ENCODE results near the gene ANKRD40.
"Not testable (repeated sequence)": the region's sequence is repeated elsewhere in the genome, so short reads cannot be mapped to it uniquely, and the experiment has no call there.

Gene ANKRD40

DNA sequence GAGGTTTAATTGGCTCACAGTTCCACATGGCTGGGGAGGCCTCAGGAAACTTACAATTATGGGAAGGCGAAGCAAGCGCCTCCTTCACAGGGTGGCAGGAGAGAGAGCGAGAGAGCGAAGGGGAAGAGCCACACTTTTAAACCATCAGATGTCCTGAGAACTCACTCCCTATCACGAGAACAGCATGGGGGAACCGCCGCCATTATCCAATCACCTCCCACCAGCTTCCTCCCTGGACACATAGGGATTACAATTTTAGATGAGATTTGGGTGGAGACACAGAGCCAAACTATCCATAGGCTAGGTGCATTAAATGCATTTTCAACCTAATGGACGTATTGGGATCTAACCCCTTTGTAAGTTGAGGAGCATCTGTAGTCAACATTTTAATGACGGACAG is 4.9 kb upstream of the ANKRD40 start:
- DNase-seq (ENCODE audit: low read depth), result no peak

DNA sequence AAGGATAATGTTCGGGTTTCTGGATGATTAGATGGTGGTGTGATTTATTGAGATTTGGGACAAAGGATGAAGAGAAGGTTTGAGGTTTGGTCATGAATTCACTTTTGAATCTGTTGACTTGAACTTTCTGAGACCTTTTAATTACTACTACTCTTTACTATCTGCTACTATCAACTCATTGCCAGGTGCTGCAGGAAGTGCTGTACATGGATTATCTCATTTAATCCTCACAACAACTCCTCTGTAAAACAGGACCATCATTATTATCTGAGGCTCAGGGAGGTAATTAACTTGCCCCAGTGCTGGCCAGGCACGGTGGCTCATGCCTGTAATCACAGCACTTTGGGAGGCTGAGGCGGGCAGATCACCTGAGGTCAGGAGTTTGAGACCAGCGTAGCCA is 2.9 kb upstream of the ANKRD40 start:
- DNase-seq (ENCODE audit: low read depth), result no peak

- no peak for DNase-seq (ENCODE audit: low read depth)
These were observed 2.3 kb upstream of the ANKRD40 start for GRCh38 chr17:50710025-50710424.

GRCh38 chr17:50709053-50709452 is 1.3 kb upstream of the ANKRD40 start:
- DNase-seq (ENCODE audit: low read depth), result not testable (repeated sequence)

GRCh38 chr17:50708050-50709000 is 611 bp upstream of the ANKRD40 start:
- no peak for DNase-seq (ENCODE audit: low read depth)

- DNase-seq (ENCODE audit: low read depth), result no peak
These were observed 4.6 kb downstream of the ANKRD40 start for GRCh38 chr17:50703162-50703561.

DNA sequence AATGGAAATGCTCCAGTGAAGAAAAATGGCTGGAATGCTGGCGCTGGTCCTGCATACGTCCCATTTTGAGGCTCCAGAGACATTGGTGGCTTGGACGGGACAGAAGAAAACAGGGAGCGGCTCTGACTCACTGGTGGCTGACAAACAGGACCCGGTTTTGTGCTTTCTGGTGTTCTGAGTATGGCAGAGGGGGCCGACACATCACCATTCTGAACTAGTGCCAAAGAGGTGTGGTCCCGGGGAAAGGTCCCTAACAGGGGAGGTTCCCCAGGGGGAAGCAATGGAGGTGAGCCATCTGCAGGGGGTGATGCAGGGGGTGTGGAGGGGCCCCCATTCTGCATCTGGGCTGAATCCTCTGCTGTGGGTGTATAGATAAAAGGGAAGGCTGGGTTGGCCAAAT is 8.3 kb downstream of the ANKRD40 start:
- no peak for DNase-seq (ENCODE audit: low read depth)

DNA sequence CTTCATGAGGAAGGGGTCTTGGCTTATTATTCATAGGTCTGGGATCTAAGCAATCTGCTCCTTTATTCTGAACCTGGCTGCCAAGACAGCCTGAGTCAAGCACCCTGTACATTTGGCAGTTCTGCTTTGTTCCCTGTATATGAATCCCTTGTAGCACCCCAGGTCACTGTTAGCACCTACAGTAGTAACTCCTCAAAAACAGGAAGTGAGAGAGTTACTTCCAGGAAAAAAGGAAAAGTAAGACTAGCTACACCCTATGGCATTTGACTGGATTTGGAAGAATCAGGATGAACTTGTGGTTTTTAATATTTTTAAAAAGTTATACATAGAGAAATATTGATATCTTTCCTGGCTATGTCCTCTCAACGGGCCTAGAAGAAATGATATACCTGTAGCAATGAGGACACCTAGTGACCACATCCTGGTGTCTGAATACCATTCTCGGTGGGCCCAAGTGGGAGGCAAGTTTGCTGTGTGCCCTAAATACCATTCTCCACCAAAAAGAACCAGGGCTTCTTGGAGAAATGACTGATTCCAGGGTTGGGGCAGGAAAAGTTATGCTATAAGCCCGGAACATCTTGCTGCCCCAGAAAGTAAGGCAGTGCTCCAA is 9.9 kb downstream of the ANKRD40 start:
- DNase-seq (ENCODE audit: low read depth), result no peak

DNA sequence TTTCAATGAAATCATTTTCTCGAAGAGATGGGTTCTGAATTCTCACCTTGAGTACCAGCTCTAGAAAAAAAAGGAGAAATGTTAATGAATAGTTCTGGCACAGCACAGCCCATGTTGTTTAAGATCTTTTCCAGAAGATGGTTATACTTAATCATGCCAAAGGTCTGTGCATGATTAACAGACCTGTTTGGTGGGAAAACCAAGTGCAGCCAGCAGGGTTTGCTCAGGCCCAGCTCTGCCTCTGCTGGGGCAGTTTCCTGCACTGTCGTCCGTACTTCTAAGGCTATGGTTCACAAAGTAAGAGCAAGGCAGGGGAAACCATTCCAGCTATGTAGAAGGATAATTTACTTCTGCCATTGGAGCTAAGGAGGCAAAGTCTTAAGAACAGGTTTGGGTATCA is 10.7 kb downstream of the ANKRD40 start:
- DNase-seq (ENCODE audit: low read depth), result no peak

- DNase-seq (ENCODE audit: low read depth), result no peak
These were observed 11.3 kb downstream of the ANKRD40 start for GRCh38 chr17:50696365-50696879.

DNA sequence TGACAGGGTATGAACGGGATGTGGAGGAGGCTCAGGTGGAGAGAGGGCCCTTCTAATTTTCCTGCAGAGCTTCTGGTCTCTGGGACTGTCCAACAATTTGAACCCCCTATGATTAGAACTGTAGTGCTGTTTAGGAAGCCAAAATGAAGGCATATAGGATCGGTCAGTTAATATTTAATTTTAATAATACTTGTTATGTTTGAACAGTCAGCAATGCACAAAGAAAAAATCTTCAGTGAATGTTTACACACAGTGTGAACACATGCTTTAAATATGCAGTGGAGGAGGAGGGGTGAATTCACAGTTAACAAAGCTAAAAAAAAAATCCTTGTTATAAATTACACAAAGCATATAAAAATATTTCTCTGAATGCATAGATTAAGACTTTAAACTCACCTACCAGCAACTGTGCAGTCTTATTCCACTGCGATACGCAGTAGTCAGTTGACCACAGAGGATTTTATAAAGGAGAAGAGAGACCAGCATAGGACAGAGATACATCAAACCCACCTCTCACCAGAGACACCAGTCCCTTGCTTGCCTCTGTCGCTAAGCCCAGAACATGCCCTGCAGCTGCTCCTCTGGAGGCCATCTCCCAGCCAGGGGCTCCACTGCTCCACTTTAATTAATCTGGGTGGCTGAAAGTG is 14.6 kb downstream of the ANKRD40 start:
- DNase-seq (ENCODE audit: low read depth), result no peak

- DNase-seq (ENCODE audit: low read depth), result no peak
These were observed 15.2 kb downstream of the ANKRD40 start for GRCh38 chr17:50692448-50693035.

DNA sequence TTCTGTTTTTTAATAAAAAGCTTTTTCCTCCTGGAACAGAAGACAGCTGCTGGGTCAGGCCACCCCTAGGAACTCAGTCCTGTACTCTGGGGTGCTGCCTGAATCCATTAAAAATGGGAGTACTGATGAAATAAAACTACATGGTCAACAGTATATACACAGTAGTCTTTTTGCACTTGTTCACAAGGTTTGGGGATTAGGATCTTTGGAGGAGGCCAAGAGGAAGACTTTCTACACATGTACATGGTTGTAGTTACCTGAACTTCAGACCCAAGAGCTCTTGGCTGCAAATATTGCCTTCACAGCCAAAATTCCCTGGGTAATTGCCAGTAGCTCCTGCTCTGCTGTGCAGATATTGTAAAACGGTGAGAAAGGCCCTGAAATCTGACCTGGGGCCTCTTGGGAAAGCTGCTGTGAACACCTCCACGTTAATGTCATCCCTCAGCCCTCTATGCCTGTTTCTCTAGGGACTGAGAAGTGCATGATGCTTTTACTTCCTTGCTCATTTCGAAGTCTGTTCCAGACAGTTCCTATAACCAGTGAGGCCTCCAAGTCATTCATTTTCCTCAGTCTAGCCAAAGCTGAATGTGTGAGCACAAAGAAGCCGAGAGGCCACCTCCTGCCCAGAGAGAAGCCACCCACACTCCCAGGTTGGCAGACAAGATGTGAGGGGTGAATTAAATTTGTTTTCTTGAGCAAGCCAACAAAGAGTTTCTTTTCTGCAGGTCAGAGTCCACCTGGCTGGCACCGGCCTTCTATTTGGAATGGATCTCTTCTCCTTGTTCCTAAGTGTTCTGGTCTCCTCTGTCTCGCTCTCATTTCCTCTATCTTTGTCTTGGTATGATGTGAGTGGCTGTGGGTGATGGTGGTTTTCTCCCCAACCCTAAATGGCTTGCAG is 15.9 kb downstream of the ANKRD40 start:
- DNase-seq (ENCODE audit: low read depth), result no peak

GRCh38 chr17:50690887-50691549 is 16.7 kb downstream of the ANKRD40 start:
- no peak for DNase-seq (ENCODE audit: low read depth)

- no peak for DNase-seq (ENCODE audit: low read depth)
These were observed 17.5 kb downstream of the ANKRD40 start for GRCh38 chr17:50689956-50690886.

- DNase-seq (ENCODE audit: low read depth), result no peak
These were observed 18.5 kb downstream of the ANKRD40 start for GRCh38 chr17:50689251-50689650.

DNA sequence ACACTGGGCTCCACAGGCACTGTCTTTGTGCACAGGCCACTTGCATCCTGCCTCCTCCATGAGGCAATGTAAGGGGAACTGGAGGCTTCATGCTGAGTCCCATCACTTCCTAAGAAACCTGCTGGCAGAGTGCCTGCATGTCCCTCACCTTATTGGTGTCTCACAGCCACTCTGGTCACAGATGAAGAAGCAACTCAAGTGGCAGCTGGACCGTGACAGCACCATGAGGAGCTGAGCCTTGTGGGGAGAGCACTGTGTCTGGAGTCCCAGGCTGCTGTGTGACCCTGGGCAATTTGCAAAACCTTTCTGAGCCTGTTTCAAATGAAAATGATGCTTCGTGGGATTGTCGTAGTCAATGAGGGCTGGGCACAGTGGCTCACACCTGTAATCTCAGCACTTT is 19.5 kb downstream of the ANKRD40 start:
- DNase-seq (ENCODE audit: low read depth), result no peak

- no peak for DNase-seq (ENCODE audit: low read depth)
These were observed 20.3 kb downstream of the ANKRD40 start for GRCh38 chr17:50687200-50688066.

All from T-helper 22 cell (primary cell).